GM19452 (cell line): ENCODE measurements around the gene RGR.

Experiments
- ATAC-seq: cut with Tn5 transposase; IDR thresholded peaks from one replicate; pipeline ENCODE4 v1.9.1; 2021; ENCODE audit not compliant: unreplicated experiment

Gene RGR

GRCh38 chr10:84217746-84218145, 27.1 kb upstream of the RGR start:
- ATAC-seq, result no peak

- no peak for ATAC-seq
Observed at GRCh38 chr10:84221916-84222315, 22.9 kb upstream of the RGR start.

GRCh38 chr10:84224411-84225028, 20.3 kb upstream of the RGR start:
- no peak for ATAC-seq

GRCh38 chr10:84225427-84226173, 19.3 kb upstream of the RGR start, which contains the start of gene LRIT2:
TSS of gene LRIT2 (minus strand) at chr10:84225544. CDS start at chr10:84225520, 24 bp downstream.
- no peak for ATAC-seq

GRCh38 chr10:84226616-84227015, 18.2 kb upstream of the RGR start:
- no peak for ATAC-seq

GRCh38 chr10:84227810-84228209, 17.0 kb upstream of the RGR start:
- no peak for ATAC-seq

- no peak for ATAC-seq
Observed at GRCh38 chr10:84230359-84230758, 14.5 kb upstream of the RGR start.

- ATAC-seq, result no peak
Observed at GRCh38 chr10:84232376-84232775, 12.5 kb upstream of the RGR start.

GRCh38 chr10:84233940-84234339, 10.9 kb upstream of the RGR start:
- no peak for ATAC-seq

- ATAC-seq, result no peak
Observed at GRCh38 chr10:84234479-84234878, 10.4 kb upstream of the RGR start.

GRCh38 chr10:84235096-84235495, 9.8 kb upstream of the RGR start:
- no peak for ATAC-seq

- ATAC-seq, result no peak
Observed at GRCh38 chr10:84236807-84237198, 8.1 kb upstream of the RGR start.

GRCh38 chr10:84237199-84238051, 7.4 kb upstream of the RGR start:
- ATAC-seq, result no peak

GRCh38 chr10:84238909-84239308, 5.9 kb upstream of the RGR start:
- no peak for ATAC-seq

GRCh38 chr10:84241185-84241790, 3.6 kb upstream of the RGR start, which contains the start of gene LRIT1:
TSS of gene LRIT1 (minus strand) at chr10:84241546. CDS start at chr10:84241439, 107 bp downstream.
- no peak for ATAC-seq

GRCh38 chr10:84243759-84244158, 1.1 kb upstream of the RGR start:
- ATAC-seq, result no peak

GRCh38 chr10:84247496-84247895, 2.6 kb downstream of the RGR start:
- ATAC-seq, result no peak

GRCh38 chr10:84248794-84249193, 3.9 kb downstream of the RGR start:
- ATAC-seq, result no peak

GRCh38 chr10:84254552-84255478, 10.0 kb downstream of the RGR start:
- ATAC-seq, result no peak
